ENCODE results near the gene MLXIP.

Gene MLXIP

DNA sequence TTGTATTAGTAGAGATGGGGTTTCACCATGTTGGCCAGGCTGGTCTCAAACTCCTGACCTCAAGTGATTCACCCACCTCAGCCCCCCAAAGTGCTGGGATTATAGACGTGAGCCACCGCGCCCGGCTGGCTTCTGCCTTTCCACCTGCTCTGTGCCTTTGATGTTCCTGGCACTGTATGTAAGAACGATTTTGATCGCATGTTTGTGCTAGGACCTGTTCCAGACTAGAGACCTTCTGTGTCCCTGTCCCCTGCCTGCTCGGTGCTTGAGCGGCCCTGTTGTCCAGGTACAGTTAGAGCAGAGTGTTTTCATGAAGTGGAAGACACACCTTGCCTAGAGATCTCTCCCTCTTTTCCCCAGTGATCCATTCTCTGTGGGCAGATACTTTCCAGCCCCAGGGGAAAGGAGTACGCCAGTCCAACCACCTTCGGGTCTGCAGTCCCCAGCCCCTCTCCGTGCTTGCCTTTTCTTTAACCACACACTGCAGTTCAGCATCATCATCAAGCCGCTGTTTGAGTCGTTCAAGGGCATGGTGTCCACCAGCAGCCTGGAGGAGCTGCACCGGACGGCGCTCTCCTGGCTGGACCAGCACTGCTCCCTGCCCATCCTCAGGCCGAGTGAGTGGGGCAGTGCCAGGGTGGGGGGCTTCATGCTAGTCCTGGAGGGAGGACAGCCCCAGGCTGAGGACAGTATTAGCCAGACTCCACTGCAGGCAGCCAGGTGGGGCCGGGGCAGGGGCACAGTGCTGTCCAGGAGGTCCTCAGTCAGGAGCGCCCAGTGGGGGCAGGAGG lies 62.1 kb downstream of the MLXIP start:
- intact Hi-C loops (cut with DNase I): no loop called here
- DNase-seq: peak in 2 of 10 donors; percentile 12 to 61

DNA sequence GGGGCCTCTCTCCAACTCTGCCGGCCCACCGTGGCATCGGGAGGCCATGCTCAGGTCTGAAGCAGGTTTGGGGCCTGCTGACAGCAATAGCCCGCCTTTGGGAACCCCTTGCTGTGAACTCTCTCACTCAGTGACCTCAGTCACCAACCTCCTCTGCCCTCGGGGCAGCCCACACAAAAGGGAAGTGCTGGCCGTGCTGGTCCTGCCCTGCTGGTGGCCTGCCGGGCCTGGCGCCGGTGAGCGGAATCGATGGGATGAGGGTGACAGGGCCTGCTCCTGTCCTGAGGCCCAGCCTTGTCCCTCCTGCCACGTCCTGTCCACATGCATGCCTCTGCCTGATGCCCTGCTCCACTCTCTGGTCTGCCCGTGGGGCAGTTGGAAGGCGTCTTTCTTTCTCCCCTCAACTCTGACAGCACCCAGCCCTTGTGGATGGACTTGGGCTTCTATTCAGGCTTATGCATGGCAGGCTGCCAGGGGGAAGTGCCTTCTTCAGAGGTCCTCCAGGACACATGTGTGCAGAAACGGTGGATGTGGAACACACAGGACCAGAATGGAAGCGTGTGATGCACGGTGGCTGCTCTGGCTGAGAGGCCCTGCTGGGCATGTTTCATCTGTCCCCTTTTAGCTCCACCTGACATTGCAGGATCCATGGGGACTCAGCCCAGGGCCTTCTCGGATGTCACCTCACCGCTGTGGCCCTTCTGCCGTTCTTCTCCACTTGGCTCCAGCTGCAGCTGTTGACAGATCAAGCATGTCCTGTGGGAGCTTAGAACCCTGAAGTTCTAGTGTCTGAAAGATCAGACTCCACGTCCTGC lies 63.6 kb downstream of the MLXIP start:
- intact Hi-C loops (cut with DNase I): no loop called here
- no peak for DNase-seq

DNA sequence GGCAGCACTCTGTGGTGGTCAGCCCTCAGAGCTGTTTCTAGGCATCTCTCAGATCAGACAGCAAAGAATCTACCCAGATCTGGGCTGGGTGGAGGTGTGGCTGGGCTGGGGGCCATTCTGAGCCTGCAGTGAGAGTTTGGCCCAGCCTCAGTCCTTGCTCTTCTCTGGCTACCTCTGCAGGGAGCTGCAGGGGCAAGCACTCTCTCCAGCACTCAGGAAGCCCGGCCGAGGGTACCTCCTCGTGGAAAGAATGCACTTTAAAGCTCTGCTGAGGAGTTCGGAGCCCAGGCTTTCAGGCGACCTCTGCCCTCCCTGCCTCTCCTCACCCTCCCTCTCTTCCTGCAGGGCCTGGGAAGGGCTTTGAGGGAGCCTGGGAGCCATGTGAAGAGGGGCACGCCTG lies 64.3 kb downstream of the MLXIP start:
- intact Hi-C loops (cut with DNase I): no loop called here
- DNase-seq: no peak

DNA sequence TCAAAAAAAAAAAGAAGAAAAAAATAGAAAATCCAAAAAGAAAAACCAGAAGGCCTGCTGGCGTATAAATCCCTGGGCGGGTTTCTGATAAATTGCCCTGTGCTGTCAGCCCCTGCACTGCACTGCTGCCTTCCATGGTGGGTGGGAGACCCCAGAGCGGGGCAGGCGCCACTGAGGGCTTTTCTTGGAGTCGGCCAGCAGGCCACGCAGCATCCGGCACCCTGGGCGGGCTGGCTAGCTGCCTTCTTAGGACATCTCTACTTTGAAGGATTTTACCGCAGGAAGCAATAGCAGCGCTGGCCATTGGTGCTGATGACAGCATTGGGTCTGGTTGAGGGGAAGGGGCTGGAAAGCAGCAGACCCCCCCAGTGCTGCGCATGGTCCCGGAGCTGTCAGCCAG lies 66.3 kb downstream of the MLXIP start:
- intact Hi-C loops (cut with DNase I): no loop called here
- peak in 1 of 10 donors; percentile 39 for DNase-seq

DNA sequence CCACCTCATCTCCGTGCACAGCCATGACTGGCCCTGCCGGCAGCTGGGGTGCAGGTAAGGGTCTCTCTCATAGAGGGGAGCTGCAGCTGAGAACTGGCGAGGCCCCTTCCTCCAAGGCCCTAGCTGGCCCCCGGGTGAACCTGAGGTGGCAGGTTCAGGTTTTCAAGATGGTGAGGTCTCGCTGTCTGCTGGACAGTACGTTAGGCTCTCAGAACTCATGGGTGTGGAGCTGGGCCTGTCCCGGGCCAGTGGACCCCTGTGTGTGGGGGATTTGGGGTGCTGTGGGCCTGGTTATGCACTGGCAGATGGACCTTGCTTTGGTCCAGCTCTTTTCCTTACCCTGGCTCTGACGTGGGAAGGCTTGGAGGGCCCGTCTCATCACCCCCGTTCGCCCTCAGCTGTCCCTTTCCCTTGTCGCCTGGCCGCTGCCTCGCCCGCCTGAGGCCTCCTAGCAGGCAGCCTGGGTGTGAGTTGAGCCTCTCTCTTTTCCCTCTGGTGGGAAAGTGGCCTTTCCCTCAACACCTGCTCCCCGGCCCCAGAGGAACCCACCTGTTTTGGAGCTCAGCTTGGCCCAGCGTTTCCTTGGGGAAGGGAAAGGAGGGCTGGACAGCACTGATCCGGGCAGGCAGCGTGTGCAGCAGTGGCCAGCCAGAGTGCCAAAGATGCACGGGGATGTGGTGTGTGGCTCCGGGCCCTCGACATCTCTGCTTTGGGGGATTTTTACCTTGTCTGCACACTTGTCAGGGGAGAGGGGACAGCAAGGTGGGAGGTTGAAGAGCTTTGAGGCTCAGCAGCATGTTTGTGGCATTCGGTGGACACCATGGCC lies 67.2 kb downstream of the MLXIP start:
- intact Hi-C loops (cut with DNase I): no loop called here
- peak in 1 of 10 donors; percentile 44 for DNase-seq

DNA sequence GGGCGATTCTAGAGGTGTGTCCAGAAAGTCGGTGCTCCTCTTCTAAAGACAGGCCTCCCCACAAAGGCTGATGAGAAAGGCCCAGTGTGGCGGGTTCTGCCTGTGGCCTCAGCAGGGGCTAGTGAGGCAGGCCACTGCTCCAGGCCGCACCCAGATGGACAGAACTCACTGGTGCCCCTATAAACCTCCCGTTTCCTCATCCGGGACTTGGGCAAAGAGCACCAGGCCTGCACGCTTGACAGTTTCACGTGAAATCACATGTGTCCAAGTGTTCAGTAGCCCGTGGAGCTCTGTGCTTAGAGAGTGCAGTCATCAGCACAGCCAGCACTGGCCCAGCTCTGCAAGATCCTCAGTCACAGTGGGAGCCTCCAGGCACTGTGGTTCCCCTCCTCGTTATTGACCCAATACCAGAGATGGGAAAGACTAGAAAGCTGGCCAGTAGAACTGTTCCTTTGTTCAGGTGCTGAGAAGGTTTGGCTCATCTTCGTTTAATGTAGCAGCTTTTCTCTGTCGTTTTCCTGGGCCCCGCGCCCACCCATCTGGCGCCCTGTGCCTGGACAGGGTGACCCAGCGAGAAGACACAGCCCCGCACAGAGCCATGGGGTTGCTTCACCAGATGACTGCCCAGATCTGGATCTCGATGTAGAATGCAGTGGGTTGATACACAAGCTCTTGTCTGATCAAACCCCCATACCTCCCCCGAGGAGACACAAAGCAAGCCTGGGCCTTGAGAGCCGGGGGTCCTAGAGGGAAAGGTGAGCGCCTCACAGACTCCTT lies 69.1 kb downstream of the MLXIP start:
- intact Hi-C loops (cut with DNase I): no loop called here
- peak in 1 of 10 donors; percentile 62 for DNase-seq

DNA sequence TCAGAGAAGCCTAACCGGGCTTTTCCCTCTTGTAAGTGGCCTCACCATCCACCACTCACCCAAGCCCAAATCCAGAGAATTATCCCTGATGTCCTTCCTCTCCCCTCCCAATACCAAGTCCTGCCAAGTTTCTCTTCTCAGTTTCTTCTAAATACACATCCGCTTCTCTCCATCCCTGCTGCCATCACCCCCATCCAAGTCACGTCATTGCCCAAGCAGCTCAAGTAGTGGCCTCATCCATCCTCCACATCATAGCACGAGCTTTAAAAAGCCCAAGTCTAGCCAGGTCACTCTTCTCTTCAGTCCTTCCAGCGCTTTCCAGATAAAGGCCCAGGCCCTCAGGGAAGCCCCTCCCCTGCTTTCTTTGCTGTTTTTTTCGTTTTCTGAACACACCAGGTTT lies 70.1 kb downstream of the MLXIP start:
- intact Hi-C loops (cut with DNase I): no loop called here

DNA sequence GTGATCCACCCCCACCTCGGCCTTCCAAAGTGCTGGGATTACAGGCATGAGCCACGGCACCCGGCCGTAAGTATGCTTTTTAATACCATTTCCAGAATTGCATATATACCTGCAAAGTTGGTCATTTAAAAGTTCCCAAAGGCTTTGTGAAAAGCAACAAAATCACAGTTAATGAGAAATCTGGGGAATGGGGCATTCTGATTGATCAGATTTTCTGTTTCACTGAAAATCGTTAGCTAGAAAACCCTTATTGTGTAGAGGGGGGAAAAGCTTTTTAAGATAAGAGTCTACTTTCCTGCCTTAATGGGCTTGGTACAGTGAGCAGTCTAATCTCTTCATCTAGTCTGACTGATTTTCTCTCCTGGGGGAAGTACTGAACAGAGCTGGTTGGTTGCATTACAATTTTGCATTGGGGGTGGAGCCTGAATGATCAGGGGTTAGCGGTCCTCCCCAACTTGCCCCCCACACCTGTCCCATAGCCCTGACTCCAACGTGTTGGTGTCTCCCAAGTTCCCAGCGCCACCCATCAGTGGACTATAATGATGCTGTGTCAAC lies 71.6 kb downstream of the MLXIP start:
- intact Hi-C loops (cut with DNase I): no loop called here
- no peak for DNase-seq

More for the DNA sequence above, 70.1 kb downstream of the MLXIP start:
- peak in 1 of 10 donors; percentile 1 for DNase-seq

DNA sequence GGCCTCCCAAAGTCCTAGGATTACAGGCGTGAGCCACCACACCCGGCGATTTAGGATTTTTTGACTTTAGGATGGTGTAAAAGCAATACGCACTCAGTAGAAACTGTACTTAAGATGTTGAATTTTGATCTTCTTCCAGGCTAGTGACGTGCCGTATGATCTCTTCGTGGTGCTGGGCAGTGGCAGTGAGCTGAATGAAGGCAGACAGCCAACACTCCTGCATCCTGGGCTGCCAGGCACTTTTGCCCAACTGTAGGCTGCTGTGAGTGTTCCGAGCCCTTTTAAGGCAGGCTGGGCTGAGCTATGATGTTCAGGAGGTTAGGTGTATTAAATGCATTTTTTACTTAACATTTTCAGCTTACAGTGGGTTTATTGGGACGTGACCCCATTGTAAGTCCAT lies 74.2 kb downstream of the MLXIP start:
- intact Hi-C loops (cut with DNase I): no loop called here

DNA sequence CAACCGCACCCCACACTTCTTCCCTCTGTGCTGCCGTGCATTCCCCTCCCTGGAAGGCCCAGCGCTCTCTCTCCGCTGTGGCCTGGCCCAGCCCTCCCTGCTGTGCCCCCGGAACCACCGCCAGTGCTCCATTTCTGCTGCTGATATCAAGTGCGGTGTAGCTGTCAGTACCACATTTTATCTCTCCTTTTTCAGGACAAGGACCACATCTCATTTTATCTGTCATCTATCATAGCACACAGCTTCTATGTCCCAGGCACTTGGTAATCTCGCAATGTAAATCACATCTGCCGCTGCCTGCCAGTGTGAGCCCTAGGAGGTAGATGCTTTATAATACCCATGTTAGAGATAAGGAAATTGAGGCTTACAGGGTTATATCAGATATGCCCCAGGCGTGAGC lies 77.1 kb downstream of the MLXIP start:
- DNase-seq: no peak
- intact Hi-C loops (cut with DNase I): no loop called here

More for the DNA sequence above, 74.2 kb downstream of the MLXIP start:
- no peak for DNase-seq

DNA sequence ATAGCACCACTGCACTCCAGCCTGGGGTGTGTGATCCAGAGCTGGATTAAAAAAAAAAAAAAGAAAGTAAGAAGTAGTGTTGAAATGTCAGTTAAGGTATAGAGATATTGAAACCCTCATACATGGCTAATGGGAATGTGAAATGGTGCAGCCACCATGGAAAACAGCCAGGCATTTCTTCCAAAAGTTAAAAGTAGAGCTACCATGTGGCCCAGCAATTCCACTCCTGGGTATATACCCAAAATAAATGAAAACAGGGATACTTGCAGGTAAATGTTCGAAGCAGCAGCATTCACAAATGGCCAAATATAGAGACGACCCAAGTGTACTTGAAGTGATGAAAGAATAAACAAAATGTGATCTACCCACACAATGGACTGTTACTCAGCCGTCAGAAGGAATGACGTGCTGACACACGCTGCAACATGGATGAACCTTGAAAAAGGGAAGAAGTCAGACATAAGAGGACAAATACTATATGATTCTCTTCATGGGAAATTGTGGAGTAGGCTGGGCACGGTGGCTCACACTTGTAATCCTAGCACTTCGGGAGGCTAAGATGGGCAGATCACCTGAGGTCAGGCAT lies 80.2 kb downstream of the MLXIP start:
- DNase-seq: peak in 1 of 10 donors; percentile 5
- intact Hi-C loops (cut with DNase I): no loop called here

DNA sequence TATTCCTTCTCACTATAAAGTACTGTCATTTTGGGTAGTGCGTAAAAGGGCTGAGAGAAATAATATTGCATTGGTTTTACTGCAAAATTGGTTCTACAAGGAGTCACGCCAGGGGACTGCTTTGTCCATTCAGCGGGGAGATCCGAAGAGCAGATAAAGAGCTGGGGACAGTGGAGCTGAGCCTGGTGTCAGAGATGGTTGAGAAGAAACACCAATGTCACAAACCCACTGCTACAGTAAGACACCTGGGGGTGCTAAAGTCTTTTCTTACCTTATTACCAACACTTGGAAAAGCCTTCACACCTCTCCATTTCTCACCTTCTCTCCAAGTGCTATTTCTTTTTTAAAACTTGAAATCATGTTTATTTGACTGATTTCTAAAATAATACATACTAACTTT lies 81.3 kb downstream of the MLXIP start:
- intact Hi-C loops (cut with DNase I): no loop called here
- DNase-seq: no peak

DNA sequence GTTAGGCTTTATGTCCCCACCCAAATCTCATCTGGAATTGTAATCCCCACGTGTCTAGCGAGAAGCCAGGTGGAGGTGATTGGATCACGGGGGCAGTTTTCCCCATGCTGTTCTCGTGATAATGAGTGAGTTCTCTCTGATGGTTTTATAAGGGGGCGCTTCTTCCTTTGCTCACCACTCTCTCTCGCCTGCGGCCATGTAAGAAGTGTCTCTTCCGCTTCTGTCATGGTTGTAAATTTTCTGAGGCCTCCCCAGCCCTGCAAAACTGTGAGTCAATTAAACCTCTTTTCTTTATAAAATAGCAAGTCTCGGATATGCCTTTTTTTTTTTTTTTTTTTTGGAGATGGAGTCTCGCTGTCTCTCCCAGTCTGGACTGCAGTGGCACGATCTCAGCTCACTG lies 82.2 kb downstream of the MLXIP start:
- DNase-seq: peak in 1 of 10 donors; percentile 47
- intact Hi-C loops (cut with DNase I): no loop called here

DNA sequence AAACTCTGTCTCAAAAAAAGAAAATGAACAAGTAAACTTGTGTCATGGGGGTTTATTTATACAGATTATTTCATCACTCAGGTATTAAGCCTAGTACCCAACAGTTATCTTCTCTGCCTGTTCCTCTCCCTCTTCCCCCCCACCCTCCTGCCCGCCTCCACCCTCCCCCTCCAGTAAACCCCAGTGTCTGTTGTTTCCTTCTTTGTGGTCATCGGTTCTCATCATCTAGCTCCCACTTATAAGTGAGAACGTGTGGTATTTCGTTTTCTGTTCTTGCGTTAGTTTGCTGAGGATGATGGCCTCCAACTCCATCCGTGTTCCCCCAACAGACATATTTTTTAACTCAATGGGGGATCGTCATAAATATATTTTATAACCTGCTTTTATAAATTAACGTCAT lies 83.1 kb downstream of the MLXIP start:
- DNase-seq: no peak
- intact Hi-C loops (cut with DNase I): no loop called here

DNA sequence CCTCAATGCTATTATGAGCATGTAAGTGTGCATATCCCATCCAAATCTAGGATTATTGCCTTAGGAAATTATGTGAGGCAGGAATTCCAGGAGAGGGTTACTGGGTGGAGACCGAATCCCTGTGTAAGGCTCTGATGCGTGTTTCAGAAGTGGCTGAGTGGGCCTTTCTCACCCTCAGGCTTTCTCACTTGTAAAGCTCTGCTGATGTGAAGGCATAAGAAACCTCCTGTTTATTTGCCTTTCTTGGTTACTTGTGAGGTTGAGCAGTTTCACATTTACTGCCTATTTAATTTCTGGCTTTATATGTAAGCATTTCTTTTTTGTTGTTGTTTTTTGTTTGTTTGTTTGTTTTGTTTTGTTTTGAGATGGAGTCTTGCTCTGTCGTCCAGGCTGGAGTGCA lies 84.4 kb downstream of the MLXIP start:
- intact Hi-C loops (cut with DNase I): no loop called here
- DNase-seq: peak in 1 of 10 donors; percentile 6

DNA sequence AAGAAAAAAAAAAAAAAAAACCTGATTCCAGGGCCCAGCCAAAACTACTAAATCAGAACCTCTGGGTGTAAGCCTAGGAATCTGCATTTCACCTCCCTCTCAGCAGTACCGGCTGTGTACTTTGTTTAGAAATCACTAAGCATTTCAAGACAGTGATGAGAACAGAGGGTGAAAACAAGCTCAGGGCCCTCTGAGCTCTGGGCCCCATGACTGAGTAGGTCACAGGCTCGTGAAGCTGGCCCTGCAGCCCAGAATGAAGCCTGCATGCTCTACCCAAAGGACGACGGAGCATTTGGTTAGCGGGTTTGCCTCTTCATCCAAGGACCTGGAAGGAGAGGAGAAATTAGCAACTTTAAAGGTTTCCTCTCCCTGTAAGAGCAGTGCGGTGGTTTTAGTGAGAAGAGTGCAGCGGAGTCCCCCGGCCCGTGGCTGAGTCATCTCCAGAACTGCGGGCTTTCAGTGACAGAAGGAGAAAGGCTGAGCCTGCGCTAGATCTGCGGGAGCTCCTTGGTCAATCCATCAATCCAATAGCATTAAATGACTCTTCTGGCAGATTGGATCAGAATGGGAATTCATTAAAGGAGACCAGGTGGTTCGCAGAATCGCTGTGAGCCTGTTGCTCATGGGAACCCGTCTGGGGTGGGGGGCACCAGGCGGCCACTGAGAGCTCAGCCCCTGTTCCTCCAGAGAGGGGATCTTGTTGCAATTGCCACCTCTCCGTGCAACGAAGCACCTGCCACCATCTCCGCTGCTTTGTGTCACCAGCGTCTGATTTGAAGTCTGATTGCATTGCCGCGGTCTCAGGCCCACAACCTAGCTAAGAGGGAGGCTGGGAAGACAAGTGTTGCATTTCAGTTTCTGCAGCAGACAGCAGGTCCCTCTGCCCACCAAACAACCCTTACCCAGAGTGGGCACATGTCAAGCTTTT lies 88.1 kb downstream of the MLXIP start:
- DNase-seq: peak in 1 of 10 donors; percentile 61
- intact Hi-C loops (cut with DNase I): no loop called here

DNA sequence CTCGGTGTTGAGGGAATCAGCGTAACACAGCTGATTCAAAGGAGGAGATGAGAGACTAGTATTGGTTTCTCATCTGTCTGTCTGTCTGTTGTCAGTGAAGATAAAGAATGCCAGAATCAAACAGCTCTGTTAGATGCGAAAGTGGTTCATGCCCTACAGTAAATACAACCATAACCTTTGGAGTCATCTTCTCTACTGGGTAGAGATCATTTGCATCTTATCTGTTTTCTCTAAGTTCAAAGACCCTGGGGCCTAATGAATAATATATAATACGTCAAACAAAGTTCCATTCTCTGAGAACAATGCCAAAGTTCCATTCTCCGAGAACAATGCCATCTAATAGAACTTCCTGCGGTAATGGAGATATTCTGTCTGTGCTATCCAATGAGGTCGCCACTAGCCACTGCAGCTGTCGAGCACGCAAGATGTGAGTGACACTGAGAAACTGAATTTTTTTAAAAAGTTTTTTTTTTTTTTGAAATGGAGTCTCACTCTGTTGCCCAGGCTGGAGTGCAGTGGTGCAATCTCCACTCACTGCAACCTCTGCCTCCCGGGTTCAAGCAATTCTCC lies 88.9 kb downstream of the MLXIP start:
- no peak for DNase-seq
- intact Hi-C loops (cut with DNase I): no loop called here

DNA sequence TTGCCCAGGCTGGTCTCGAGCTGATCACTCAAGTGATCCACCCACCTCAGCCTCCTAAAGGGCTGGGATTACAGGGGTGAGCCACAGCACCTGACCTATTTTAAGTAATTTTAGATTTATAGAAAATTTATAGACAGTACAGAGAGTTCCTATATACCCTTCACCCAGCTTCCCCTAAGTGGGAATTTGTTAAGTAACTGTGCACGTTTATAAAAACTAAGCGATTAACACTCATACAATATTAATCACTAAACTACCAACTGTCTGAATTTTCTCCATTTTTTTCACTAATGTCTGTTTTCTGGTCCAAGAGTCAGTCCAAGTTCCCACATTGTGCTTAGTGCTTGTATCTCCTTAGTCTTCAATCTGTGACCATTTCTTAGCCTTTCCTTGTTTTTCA lies 89.9 kb downstream of the MLXIP start:
- intact Hi-C loops (cut with DNase I): no loop called here
- peak in 1 of 10 donors; percentile 34 for DNase-seq

Measured in posterior cingulate gyrus (tissue), 11 donors.